GM12878 (cell line): ENCODE data around the gene ALDH1L2. TPM values are rescaled to one million over a fixed set of nuclear protein-coding genes. Genes with fewer than 3 reads are reported as not detected.

Experiments
- ATAC-seq: fragments of 200-7000 bp; cut with Tn5 transposase; 3 replicates; pipeline ENCODE4 v1.9.1; 2020; ENCODE audit warnings: mild to moderate bottlenecking, moderate library complexity
- BruUV-seq: library from RNA; stranded (reverse); fragments of 400-500 nt; replicated peaks from 2 replicates; lab custom pipeline; 2021; lab: Mats Ljungman, UMichigan
- CTCF ChIA-PET: fragments of 300-600 bp; sonication (Branson Sonifier 250); formaldehyde crosslinking; extraction: SDS; loops from one replicate; lab custom pipeline; 2021; ENCODE audit warnings: inconsistent platforms; lab: Yijun Ruan, JAX
- POLR2A ChIA-PET: fragments of 350-600 bp; formaldehyde crosslinking; extraction: SDS; loops from one replicate; lab custom pipeline; 2021; ENCODE audit warnings: inconsistent platforms; lab: Charles Lee
- RAD21 ChIA-PET: fragments of 300-600 bp; sonication (Branson Sonifier 250); formaldehyde crosslinking; loops from one replicate; lab custom pipeline; 2023; ENCODE audit warnings: antibody characterized with exemption; ENCODE audit not compliant: unreplicated experiment; lab: Charles Lee
- SMC1A ChIA-PET: fragments of 300-600 bp; sonication (Branson Sonifier 250); formaldehyde crosslinking; loops from one replicate; lab custom pipeline; 2023; ENCODE audit not compliant: unreplicated experiment, uncharacterized antibody; lab: Charles Lee
- DNase-seq: peaks from one replicate; pipeline ENCODE4 v3.0.0-alpha.2; 2011; ENCODE audit warnings: low read depth, low spot score
- FAIRE-seq: peaks from 3 replicates; lab custom pipeline; 2011; peaks lifted over from hg19 to GRCh38; lab: Jason Lieb, UNC
- H2AFZ ChIP-seq: 2 replicates; pipeline ENCODE4 v1.6.0; 2011; ENCODE audit warnings: low read depth, low read length, control low read depth; ENCODE audit not compliant: control insufficient read depth
- H3K27ac ChIP-seq: 2 replicates; pipeline ENCODE4 v1.5.1; 2011; ENCODE audit warnings: control low read depth; ENCODE audit not compliant: control insufficient read depth, insufficient read depth
- H3K27me3 ChIP-seq, 2 experiments: replicated peaks in 1 of 2; 2 replicates each; pipeline versions ENCODE4 v1.6.0 to v1.6.1; 2011; ENCODE audit warnings: low read length in 1 of 2; ENCODE audit not compliant: control insufficient read depth in 2 of 2, insufficient read depth in 2 of 2
- H3K36me3 ChIP-seq, 2 experiments: 2 replicates each; pipeline ENCODE4 v1.5.1; 2011; ENCODE audit warnings: low read length in 1 of 2; ENCODE audit not compliant: control insufficient read depth in 2 of 2, insufficient read depth in 2 of 2
- H3K4me1 ChIP-seq: 2 replicates; pipeline ENCODE4 v1.6.1; 2011; ENCODE audit warnings: mild to moderate bottlenecking, low read length, moderate library complexity, mixed read lengths; ENCODE audit not compliant: control insufficient read depth, insufficient read depth
- H3K4me2 ChIP-seq: 2 replicates; pipeline ENCODE4 v1.6.0; 2011; ENCODE audit warnings: control low read depth; ENCODE audit not compliant: control insufficient read depth, insufficient read depth
- H3K4me3 ChIP-seq: fragments of 200-600 bp; sonication (generic); 2 replicates; pipeline ENCODE4 v1.5.1; 2016
- H3K79me2 ChIP-seq: 2 replicates; pipeline ENCODE4 v1.6.0; 2011; ENCODE audit warnings: low read length; ENCODE audit not compliant: control insufficient read depth, insufficient read depth
- H3K9ac ChIP-seq: 2 replicates; pipeline ENCODE4 v1.8.0; 2011; ENCODE audit warnings: low read length, control low read depth, mixed read lengths; ENCODE audit not compliant: control insufficient read depth, insufficient read depth
- H3K9me3 ChIP-seq: replicated peaks from 3 replicates; pipeline ENCODE4 v1.5.1; 2011; ENCODE audit warnings: mild to moderate bottlenecking, low read length; ENCODE audit not compliant: control insufficient read depth, insufficient read depth
- H4K20me1 ChIP-seq: 2 replicates; pipeline ENCODE4 v1.6.0; 2011; ENCODE audit not compliant: control insufficient read depth, insufficient read depth
- ASH2L ChIP-seq: fragments of 300-600, 200-600 bp; sonication (generic); IDR thresholded peaks from 2 replicates; pipeline ENCODE4 v1.6.1; 2017; ENCODE audit warnings: low read depth, mild to moderate bottlenecking, borderline replicate concordance
- CHD2 ChIP-seq: IDR thresholded peaks from 2 replicates; pipeline ENCODE4 v1.6.1; 2011; ENCODE audit warnings: low read depth, low read length, improper control_type of control experiment, borderline replicate concordance
- GATAD2B ChIP-seq: fragments of 450-650 bp; conservative IDR thresholded peaks from 2 replicates; pipeline ENCODE4 v1.6.1; 2017; ENCODE audit warnings: low read depth, mild to moderate bottlenecking, moderate library complexity
- NFYB ChIP-seq: IDR thresholded peaks from 2 replicates; pipeline ENCODE4 v1.6.1; 2011; ENCODE audit warnings: low read depth, mild to moderate bottlenecking, low read length, improper control_type of control experiment, moderate library complexity; ENCODE audit not compliant: insufficient read depth
- RCOR1 ChIP-seq: conservative IDR thresholded peaks from 2 replicates; pipeline ENCODE4 v1.6.1; 2012; ENCODE audit warnings: low read depth, low read length, improper control_type of control experiment
- SMAD5 ChIP-seq: IDR thresholded peaks from 2 replicates; pipeline ENCODE4 v1.6.1; 2016; ENCODE audit warnings: antibody characterized with exemption, low read depth
- YY1 ChIP-seq: IDR thresholded peaks from 2 replicates; pipeline ENCODE4 v1.6.1; 2011; ENCODE audit warnings: low read depth, mild to moderate bottlenecking, low read length
- WGBS: methylation state at CpG from one replicate; pipeline ENCODE4 v1.1.6; 2016; ENCODE audit warnings: low lambda C conversion rate; ENCODE audit not compliant: insufficient replicate concordance, insufficient coverage; ENCODE audit errors: missing lambda C conversion rate; 5-methylcytosine and 5-hydroxymethylcytosine counted together
- in situ Hi-C: fragments of 300-500 bp; cut with MboI; formaldehyde crosslinking; loops from 9 replicates; pipeline ENCODE4 v1.14.3; 2018; ENCODE audit warnings: mixed read lengths
- intact Hi-C: fragments of 100-400 bp; cut with micrococcal nuclease; formaldehyde crosslinking; loops from one replicate; pipeline ENCODE4 v1.14.2; 2022; ENCODE audit not compliant: unreplicated experiment
- polyA plus RNA-seq, 11 experiments: library from polyadenylated mRNA; depleted of rRNA in 4 of 11; unstranded in 6 of 11; stranded (reverse) in 5 of 11; fragments of >200 nt; fragmentation: Nextera tagmentation in 4 of 11; fragmentation: Illumina TruSeq in 1 of 11; extraction: Ambion mirVana in 4 of 11; extraction: Trizol in 1 of 11; gene quantifications; 1 replicate in 1 of 11; 2 replicates in 10 of 11; pipeline versions ENCODE4 v1.2.1 to v1.2.3, GENCODE V29; 2011 to 2016; ENCODE audit warnings: inconsistent platforms in 2 of 11, missing spikeins in 2 of 11, low read depth in 1 of 11
- total RNA-seq, 4 experiments: library from RNA; depleted of rRNA in 3 of 4; stranded (reverse); fragments of >200 nt in 3 of 4; fragmentation: Illumina TruSeq in 1 of 4; extraction: Trizol in 1 of 4; gene quantifications; 2 replicates each; pipeline versions ENCODE4 v1.2.1 to v1.2.3, GENCODE V29; 2013 to 2021
- TF ChIP-seq, protein P1 (sequence below): fragments of 450-650 bp; IDR thresholded peaks from 2 replicates; pipeline ENCODE4 v1.6.1; 2017; ENCODE audit warnings: antibody characterized with exemption, mild to moderate bottlenecking, moderate library complexity
- TF ChIP-seq, protein P2 (sequence below): fragments of 450-650 bp; IDR thresholded peaks from 2 replicates; pipeline ENCODE4 v1.6.1; 2016; ENCODE audit warnings: mild to moderate bottlenecking, moderate library complexity, borderline replicate concordance
- TF ChIP-seq, protein P3 (sequence below): fragments of 450-650 bp; IDR thresholded peaks from 2 replicates; pipeline ENCODE4 v1.6.1; 2017; ENCODE audit warnings: mild to moderate bottlenecking, moderate library complexity

The ALDH1L2 gene
- total and polyA plus RNA-seq, 10 of the 15 experiments (the other 5 are each of a cell fraction or from before 2014, with no cell fraction given), result 0.15 to 13.7 (median 8.5) TPM

DNA sequence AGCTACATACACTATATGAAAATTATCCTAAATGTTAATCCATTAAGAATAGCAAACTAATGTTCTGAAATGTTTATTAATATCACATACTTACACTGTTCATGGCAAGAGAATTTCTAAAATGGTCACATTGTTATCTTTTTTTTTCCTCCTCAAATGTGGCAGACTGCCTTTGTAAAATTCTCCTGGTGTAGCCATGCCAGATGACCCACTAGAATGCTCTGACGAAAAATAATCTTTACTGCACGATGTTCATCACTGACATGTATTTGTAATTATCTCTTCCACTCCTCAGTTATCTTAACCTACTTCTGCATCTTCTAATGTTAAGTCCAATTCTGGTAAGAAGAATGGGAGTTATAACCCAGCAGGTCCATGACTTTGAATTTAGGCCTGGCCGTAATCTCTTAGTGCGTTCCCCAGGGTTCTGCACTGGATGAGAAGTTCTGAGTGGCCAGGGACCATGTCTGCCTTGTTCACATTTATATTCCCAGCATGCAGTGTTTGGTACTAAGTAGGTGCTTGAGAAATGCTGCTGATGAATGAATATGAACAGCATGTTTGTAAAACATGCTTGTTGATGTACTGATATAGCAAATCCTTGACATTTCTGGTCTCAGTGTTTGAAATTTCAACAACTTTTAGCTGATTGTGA, 51.4 kb downstream of the ALDH1L2 start:
- ChIA-PET POLR2A (interaction anchor here (0.7 kb wide), 1 partner anchor 14 kb away, joined by 5 read pairs; no protein-coding TSS in a partner anchor), CTCF (interaction anchor here (0.6 to 1.3 kb wide), 4 partner anchors 10 to 810 kb away, joined by 3 to 5 read pairs (median 3); no protein-coding TSS in a partner anchor), RAD21 (interaction anchor here (0.6 kb wide), 2 partner anchors 56 to 712 kb away, joined by 3 read pairs; no protein-coding TSS in a partner anchor), SMC1A (interaction anchor here (0.8 to 1.9 kb wide), 5 partner anchors 8 to 651 kb away, joined by 3 to 9 read pairs (median 4); no protein-coding TSS in a partner anchor)
- Histone ChIP-seq H3K36me3 (no peaks in the 10 kb centered on the region; a peak in 1 of 4 replicates), H3K79me2 (no peaks in the 10 kb centered on the region), H3K9ac (no peak overlapping the region), H3K4me1 (peaks cover 29% of the 10 kb centered on the region), H3K4me2 (no peak overlapping the region), H4K20me1 (no peaks in the 10 kb centered on the region), H2AFZ (no peak overlapping the region; the same call in 1 of the 2 replicates), H3K27me3 (no peaks in the 10 kb centered on the region), H3K27ac (peak overlapping the region; percentile 44), H3K4me3 (no peak overlapping the region), H3K9me3 (peaks cover 4% of the 10 kb centered on the region; the same call in 2 of the 3 replicates)
- DNase-seq (no peak), FAIRE-seq (no peak), ATAC-seq (no peak)
- in situ Hi-C loops (no loop called here), intact Hi-C loops (no loop called here)
- 97% methylated on average over 4 of the region's 4 CpGs for WGBS
- no TSS peak for BruUV-seq
- TF ChIP-seq SMAD5 (no peak), ASH2L (no peak), RCOR1 (no peak), CHD2 (no peak), GATAD2B (no peak), YY1 (no peak), NFYB (no peak)
- TF ChIP-seq, protein P1, sequence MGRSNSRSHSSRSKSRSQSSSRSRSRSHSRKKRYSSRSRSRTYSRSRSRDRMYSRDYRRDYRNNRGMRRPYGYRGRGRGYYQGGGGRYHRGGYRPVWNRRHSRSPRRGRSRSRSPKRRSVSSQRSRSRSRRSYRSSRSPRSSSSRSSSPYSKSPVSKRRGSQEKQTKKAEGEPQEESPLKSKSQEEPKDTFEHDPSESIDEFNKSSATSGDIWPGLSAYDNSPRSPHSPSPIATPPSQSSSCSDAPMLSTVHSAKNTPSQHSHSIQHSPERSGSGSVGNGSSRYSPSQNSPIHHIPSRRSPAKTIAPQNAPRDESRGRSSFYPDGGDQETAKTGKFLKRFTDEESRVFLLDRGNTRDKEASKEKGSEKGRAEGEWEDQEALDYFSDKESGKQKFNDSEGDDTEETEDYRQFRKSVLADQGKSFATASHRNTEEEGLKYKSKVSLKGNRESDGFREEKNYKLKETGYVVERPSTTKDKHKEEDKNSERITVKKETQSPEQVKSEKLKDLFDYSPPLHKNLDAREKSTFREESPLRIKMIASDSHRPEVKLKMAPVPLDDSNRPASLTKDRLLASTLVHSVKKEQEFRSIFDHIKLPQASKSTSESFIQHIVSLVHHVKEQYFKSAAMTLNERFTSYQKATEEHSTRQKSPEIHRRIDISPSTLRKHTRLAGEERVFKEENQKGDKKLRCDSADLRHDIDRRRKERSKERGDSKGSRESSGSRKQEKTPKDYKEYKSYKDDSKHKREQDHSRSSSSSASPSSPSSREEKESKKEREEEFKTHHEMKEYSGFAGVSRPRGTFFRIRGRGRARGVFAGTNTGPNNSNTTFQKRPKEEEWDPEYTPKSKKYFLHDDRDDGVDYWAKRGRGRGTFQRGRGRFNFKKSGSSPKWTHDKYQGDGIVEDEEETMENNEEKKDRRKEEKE, result no peak
- TF ChIP-seq, protein P2, sequence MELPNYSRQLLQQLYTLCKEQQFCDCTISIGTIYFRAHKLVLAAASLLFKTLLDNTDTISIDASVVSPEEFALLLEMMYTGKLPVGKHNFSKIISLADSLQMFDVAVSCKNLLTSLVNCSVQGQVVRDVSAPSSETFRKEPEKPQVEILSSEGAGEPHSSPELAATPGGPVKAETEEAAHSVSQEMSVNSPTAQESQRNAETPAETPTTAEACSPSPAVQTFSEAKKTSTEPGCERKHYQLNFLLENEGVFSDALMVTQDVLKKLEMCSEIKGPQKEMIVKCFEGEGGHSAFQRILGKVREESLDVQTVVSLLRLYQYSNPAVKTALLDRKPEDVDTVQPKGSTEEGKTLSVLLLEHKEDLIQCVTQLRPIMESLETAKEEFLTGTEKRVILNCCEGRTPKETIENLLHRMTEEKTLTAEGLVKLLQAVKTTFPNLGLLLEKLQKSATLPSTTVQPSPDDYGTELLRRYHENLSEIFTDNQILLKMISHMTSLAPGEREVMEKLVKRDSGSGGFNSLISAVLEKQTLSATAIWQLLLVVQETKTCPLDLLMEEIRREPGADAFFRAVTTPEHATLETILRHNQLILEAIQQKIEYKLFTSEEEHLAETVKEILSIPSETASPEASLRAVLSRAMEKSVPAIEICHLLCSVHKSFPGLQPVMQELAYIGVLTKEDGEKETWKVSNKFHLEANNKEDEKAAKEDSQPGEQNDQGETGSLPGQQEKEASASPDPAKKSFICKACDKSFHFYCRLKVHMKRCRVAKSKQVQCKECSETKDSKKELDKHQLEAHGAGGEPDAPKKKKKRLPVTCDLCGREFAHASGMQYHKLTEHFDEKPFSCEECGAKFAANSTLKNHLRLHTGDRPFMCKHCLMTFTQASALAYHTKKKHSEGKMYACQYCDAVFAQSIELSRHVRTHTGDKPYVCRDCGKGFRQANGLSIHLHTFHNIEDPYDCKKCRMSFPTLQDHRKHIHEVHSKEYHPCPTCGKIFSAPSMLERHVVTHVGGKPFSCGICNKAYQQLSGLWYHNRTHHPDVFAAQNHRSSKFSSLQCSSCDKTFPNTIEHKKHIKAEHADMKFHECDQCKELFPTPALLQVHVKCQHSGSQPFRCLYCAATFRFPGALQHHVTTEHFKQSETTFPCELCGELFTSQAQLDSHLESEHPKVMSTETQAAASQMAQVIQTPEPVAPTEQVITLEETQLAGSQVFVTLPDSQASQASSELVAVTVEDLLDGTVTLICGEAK, result no peak
- TF ChIP-seq, protein P3, sequence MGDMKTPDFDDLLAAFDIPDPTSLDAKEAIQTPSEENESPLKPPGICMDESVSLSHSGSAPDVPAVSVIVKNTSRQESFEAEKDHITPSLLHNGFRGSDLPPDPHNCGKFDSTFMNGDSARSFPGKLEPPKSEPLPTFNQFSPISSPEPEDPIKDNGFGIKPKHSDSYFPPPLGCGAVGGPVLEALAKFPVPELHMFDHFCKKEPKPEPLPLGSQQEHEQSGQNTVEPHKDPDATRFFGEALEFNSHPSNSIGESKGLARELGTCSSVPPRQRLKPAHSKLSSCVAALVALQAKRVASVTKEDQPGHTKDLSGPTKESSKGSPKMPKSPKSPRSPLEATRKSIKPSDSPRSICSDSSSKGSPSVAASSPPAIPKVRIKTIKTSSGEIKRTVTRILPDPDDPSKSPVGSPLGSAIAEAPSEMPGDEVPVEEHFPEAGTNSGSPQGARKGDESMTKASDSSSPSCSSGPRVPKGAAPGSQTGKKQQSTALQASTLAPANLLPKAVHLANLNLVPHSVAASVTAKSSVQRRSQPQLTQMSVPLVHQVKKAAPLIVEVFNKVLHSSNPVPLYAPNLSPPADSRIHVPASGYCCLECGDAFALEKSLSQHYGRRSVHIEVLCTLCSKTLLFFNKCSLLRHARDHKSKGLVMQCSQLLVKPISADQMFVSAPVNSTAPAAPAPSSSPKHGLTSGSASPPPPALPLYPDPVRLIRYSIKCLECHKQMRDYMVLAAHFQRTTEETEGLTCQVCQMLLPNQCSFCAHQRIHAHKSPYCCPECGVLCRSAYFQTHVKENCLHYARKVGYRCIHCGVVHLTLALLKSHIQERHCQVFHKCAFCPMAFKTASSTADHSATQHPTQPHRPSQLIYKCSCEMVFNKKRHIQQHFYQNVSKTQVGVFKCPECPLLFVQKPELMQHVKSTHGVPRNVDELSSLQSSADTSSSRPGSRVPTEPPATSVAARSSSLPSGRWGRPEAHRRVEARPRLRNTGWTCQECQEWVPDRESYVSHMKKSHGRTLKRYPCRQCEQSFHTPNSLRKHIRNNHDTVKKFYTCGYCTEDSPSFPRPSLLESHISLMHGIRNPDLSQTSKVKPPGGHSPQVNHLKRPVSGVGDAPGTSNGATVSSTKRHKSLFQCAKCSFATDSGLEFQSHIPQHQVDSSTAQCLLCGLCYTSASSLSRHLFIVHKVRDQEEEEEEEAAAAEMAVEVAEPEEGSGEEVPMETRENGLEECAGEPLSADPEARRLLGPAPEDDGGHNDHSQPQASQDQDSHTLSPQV, result no peak
